ENCODE results near the gene DISP3. TPM values are rescaled to one million over a fixed set of nuclear protein-coding genes. Genes with fewer than 3 reads are reported as not detected.

The DISP3 gene
- total and polyA plus RNA-seq, 11 donors = 0.03 to 0.45 (median 0.12) TPM; not detected in 5

- H3K27me3 ChIP-seq = peaks cover 0 to 80% (median 42%) of the 10 kb centered on the region in 9 donors
- intact Hi-C loops (cut with DNase I) = no loop called here
- no peaks in the 10 kb centered on the region for H3K9me3 ChIP-seq
- no peak overlapping the region for H3K27ac ChIP-seq
- no peaks in the 10 kb centered on the region for H3K4me1 ChIP-seq
- no peak for TF ChIP-seq POLR2A (IDR thresholded peaks at IDR 0.05)
- ATAC-seq (no peak), DNase-seq (no peak)
- 45 to 56% (median 53%) methylated on average over 7 of the region's 7 CpGs for WGBS, 4 donors
- H3K36me3 ChIP-seq = no peaks in the 10 kb centered on the region
- H3K4me3 ChIP-seq = no peak overlapping the region
Observed at GRCh38 chr1:11558871-11559590, 80.1 kb downstream of the DISP3 start.

GRCh38 chr1:11559591-11559970 is 80.6 kb downstream of the DISP3 start:
- Histone ChIP-seq H3K4me1 (no peaks in the 10 kb centered on the region), H3K36me3 (no peaks in the 10 kb centered on the region), H3K4me3 (no peak overlapping the region), H3K9me3 (no peaks in the 10 kb centered on the region), H3K27ac (no peak overlapping the region), H3K27me3 (peaks cover 0 to 80% (median 42%) of the 10 kb centered on the region in 9 donors)
- intact Hi-C loops (cut with DNase I) = no loop called here
- ATAC-seq = no peak
- no peak for DNase-seq
- TF ChIP-seq CTCF (IDR thresholded peaks at IDR 0.05) (no peak), POLR2A (IDR thresholded peaks at IDR 0.05) (no peak)
- 22 to 32% (median 29%) methylated on average over 6 of the region's 6 CpGs for WGBS, 4 donors

DNA sequence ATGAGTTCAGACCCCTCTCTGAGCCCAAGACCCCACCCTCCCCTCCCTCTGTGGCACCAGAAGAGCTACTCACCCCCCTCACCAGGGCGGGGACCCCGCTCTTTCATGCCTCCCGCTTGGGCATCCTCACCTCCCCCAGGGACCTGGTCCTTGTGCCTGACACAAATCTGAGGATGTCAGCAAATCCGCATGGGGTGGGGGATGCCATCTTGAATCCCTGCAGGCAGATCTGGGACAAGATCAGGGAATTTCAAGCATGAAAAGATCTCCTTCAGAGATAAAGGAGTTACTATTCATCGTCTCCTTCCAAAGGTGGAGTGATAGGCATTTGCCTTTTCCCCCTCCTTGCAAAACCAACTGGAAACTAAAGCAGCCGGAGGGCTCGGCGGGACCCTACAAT is 81.1 kb downstream of the DISP3 start:
- Histone ChIP-seq H3K4me3 (no peak overlapping the region), H3K27me3 (peaks cover 0 to 78% (median 41%) of the 10 kb centered on the region in 9 donors), H3K36me3 (no peaks in the 10 kb centered on the region), H3K9me3 (no peaks in the 10 kb centered on the region), H3K27ac (no peak overlapping the region), H3K4me1 (no peaks in the 10 kb centered on the region)
- ATAC-seq (no peak), DNase-seq (no peak)
- 44 to 74% (median 57%) methylated on average over 8 of the region's 8 CpGs for WGBS, 4 donors
- no peak for TF ChIP-seq POLR2A (IDR thresholded peaks at IDR 0.05)
- TF ChIP-seq CTCF (IDR thresholded peaks at IDR 0.05) = no peak
- intact Hi-C loops (cut with DNase I) = no loop called here

GRCh38 chr1:11561740-11562139 is 82.8 kb downstream of the DISP3 start:
- no peak overlapping the region for H3K27ac ChIP-seq
- H3K27me3 ChIP-seq = peaks cover 0 to 77% (median 37%) of the 10 kb centered on the region in 9 donors
- ATAC-seq (no peak), DNase-seq (no peak)
- no peaks in the 10 kb centered on the region for H3K36me3 ChIP-seq
- no peaks in the 10 kb centered on the region for H3K9me3 ChIP-seq
- TF ChIP-seq CTCF (IDR thresholded peaks at IDR 0.05) (no peak), POLR2A (IDR thresholded peaks at IDR 0.05) (no peak)
- intact Hi-C loops (cut with DNase I) = no loop called here
- H3K4me3 ChIP-seq = no peak overlapping the region
- no peaks in the 10 kb centered on the region for H3K4me1 ChIP-seq

- H3K4me3 ChIP-seq = no peak overlapping the region
- no peak for DNase-seq
- intact Hi-C loops (cut with DNase I) = no loop called here
- ATAC-seq = no peak
- no peak for TF ChIP-seq POLR2A (IDR thresholded peaks at IDR 0.05)
- TF ChIP-seq CTCF (IDR thresholded peaks at IDR 0.05) = no peak
- no peaks in the 10 kb centered on the region for H3K36me3 ChIP-seq
- peaks cover 0 to 75% (median 32%) of the 10 kb centered on the region in 9 donors for H3K27me3 ChIP-seq
- H3K9me3 ChIP-seq = no peaks in the 10 kb centered on the region
- WGBS, 4 donors = 79 to 85% (median 83%) methylated on average over 6 of the region's 6 CpGs
- no peaks in the 10 kb centered on the region for H3K4me1 ChIP-seq
- no peak overlapping the region for H3K27ac ChIP-seq
Observed at GRCh38 chr1:11562664-11563063, 83.7 kb downstream of the DISP3 start.
